Nephron progenitor cell (in vitro differentiated cells): ENCODE data around the gene ERFL.
"Not testable (repeated sequence)": the region's sequence is repeated elsewhere in the genome, so short reads cannot be mapped to it uniquely, and the experiment has no call there.

ENCODE experiments used
- DNase-seq: peaks from one replicate; pipeline ENCODE4 v3.0.0; 2021
- H3K27ac Mint-ChIP-seq: 2 replicates; pipeline ENCODE4 v1.8.0; 2021; ENCODE audit warnings: mild to moderate bottlenecking, moderate library complexity, mixed read lengths
- H3K27me3 Mint-ChIP-seq: 2 replicates; pipeline ENCODE4 v1.8.0; 2021; ENCODE audit warnings: mild to moderate bottlenecking, low read depth, mixed read lengths; ENCODE audit not compliant: poor library complexity
- H3K36me3 Mint-ChIP-seq: 2 replicates; pipeline ENCODE4 v1.8.0; 2021; ENCODE audit warnings: low read depth, mixed read lengths
- H3K4me1 Mint-ChIP-seq: 2 replicates; pipeline ENCODE4 v1.8.0; 2021; ENCODE audit warnings: mixed read lengths
- H3K4me3 Mint-ChIP-seq: 2 replicates; pipeline ENCODE4 v1.8.0; 2021; ENCODE audit warnings: mild to moderate bottlenecking, moderate library complexity, mixed read lengths
- H3K9me3 Mint-ChIP-seq: 2 replicates; pipeline ENCODE4 v1.8.0; 2021; ENCODE audit warnings: mild to moderate bottlenecking, moderate library complexity, mixed read lengths
- CTCF ChIP-seq: fragments of 200-600 bp; sonication (generic); IDR thresholded peaks from 2 replicates; pipeline ENCODE4 v1.5.0; 2021; ENCODE audit warnings: antibody characterized with exemption

ERFL gene

DNA sequence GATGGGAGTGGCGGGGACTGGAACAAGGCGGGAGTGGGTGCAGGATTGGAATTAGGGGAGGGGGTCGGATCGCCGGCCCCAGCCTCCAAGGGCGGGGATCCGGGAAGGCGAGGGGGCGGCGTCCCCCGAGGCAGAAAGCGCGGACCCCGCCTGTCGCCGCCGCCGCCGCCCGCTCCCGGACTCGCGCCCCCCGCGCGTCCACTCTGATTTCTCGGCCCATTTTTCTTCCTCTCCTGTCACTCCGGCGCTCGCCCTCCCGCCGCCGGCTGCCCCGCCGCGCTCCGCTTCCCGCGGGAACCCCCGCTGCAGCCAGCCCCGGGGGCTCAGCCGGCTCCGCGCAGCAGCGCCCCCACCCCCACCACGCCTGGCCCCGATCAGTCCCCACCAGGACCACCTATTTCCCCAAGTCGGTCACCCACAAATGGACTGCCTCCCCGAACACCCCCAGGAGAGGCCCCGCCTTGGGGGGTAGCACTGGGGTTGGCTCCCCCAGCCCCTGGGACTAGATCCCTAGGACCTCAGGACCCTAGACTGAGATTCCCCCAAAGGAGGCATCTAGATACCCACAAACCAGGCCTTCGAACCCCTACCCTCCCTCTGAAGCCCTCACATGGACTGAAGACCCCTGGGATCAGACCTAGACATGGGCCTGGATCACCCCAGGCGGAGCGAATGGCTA, 12.6 kb upstream of the ERFL start:
- Mint-ChIP-seq H3K4me3 (peak overlapping the region; percentile 86), H3K9me3 (peaks cover 3% of the 10 kb centered on the region), H3K27ac (no peak overlapping the region), H3K4me1 (peaks cover 35% of the 10 kb centered on the region), H3K27me3 (peaks cover 39% of the 10 kb centered on the region), H3K36me3 (no peaks in the 10 kb centered on the region)
- peak; percentile 69 for DNase-seq
- TF ChIP-seq CTCF, result no peak

GRCh38 chr19:41939861-41940730, 11.8 kb upstream of the ERFL start:
- H3K9me3 Mint-ChIP-seq, result peaks cover 3% of the 10 kb centered on the region
- no peak overlapping the region for H3K27ac Mint-ChIP-seq
- H3K36me3 Mint-ChIP-seq, result no peaks in the 10 kb centered on the region
- H3K27me3 Mint-ChIP-seq, result peaks cover 35% of the 10 kb centered on the region
- H3K4me3 Mint-ChIP-seq, result peak overlapping the region; percentile 86
- H3K4me1 Mint-ChIP-seq, result peaks cover 37% of the 10 kb centered on the region
- peak; percentile 82 for DNase-seq
- TF ChIP-seq CTCF, result no peak

DNA sequence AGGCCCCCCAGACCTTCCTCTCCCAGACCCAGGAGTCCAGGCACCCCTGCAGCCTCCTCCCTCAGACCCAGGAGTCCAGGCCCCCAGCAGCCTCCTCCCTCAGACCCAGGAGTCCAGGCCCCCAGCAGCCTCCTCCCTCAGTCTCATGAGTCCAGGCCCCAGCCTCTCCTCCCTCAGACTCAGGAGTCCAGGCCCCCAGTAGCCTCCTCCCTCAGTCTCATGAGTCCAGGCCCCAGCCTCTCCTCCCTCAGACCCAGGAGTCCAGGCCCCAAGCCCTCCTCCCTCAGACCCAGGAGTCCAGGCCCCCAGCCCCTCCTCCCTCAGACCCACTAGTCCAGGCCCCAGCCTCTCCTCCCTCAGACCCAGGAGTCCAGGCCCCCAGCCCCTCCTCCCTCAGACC, 11.0 kb upstream of the ERFL start:
- H3K4me3 Mint-ChIP-seq, DNase-seq, H3K36me3 Mint-ChIP-seq, H3K9me3 Mint-ChIP-seq, H3K27ac Mint-ChIP-seq: not testable (repeated sequence)
- Mint-ChIP-seq H3K4me1 (peaks cover 42% of the 10 kb centered on the region), H3K27me3 (peaks cover 29% of the 10 kb centered on the region)

GRCh38 chr19:41937525-41938468, 9.5 kb upstream of the ERFL start:
- DNase-seq, result no peak
- peak overlapping the region; percentile 41 for H3K27ac Mint-ChIP-seq

GRCh38 chr19:41936961-41937360, 8.7 kb upstream of the ERFL start:
- Mint-ChIP-seq H3K36me3 (no peaks in the 10 kb centered on the region), H3K4me3 (peak overlapping the region; percentile 49), H3K4me1 (peaks cover 59% of the 10 kb centered on the region), H3K27me3 (peaks cover 12% of the 10 kb centered on the region), H3K27ac (peak overlapping the region; percentile 15), H3K9me3 (no peaks in the 10 kb centered on the region)
- DNase-seq, result no peak
- no peak for TF ChIP-seq CTCF

More at GRCh38 chr19:41937525-41938468, 9.5 kb upstream of the ERFL start:
- Mint-ChIP-seq H3K27me3 (peaks cover 19% of the 10 kb centered on the region), H3K4me3 (peak overlapping the region; percentile 69), H3K36me3 (no peaks in the 10 kb centered on the region), H3K9me3 (peaks cover 2% of the 10 kb centered on the region), H3K4me1 (peaks cover 55% of the 10 kb centered on the region)
- peak; percentile 5 for TF ChIP-seq CTCF

GRCh38 chr19:41936416-41936850, 8.2 kb upstream of the ERFL start:
- H3K9me3 Mint-ChIP-seq, result no peaks in the 10 kb centered on the region
- H3K36me3 Mint-ChIP-seq, result no peaks in the 10 kb centered on the region
- H3K27me3 Mint-ChIP-seq, result peaks cover 8% of the 10 kb centered on the region
- no peak for TF ChIP-seq CTCF
- peak overlapping the region; percentile 49 for H3K4me3 Mint-ChIP-seq
- H3K27ac Mint-ChIP-seq, result peak overlapping the region; percentile 15
- peaks cover 57% of the 10 kb centered on the region for H3K4me1 Mint-ChIP-seq
- no peak for DNase-seq
